ENCODE data around the gene UBE2E1. TPM values are rescaled to one million over a fixed set of nuclear protein-coding genes. Genes with fewer than 3 reads are reported as not detected.

Gene UBE2E1
- total RNA-seq, 6 experiments from 2014 or later = 75.6 to 93.8 (median 84.2) TPM

- Mint-ChIP-seq H3K27me3 (ENCODE audit: insufficient read depth) (no peaks in the 10 kb centered on the region), H3K4me1 (ENCODE audit: low read depth) (peaks cover 30% of the 10 kb centered on the region), H3K4me3 (no peak overlapping the region), H3K36me3 (ENCODE audit: low read depth) (peaks cover 43% of the 10 kb centered on the region), H3K9me3 (no peaks in the 10 kb centered on the region), H3K27ac (no peak overlapping the region)
- DNase-seq = no peak
- TF ChIP-seq CTCF (IDR thresholded peaks at IDR 0.05) = no peak
These were observed 10.1 kb downstream of the UBE2E1 start for GRCh38 chr3:23815879-23816278.

- Mint-ChIP-seq H3K27ac (no peak overlapping the region), H3K36me3 (ENCODE audit: low read depth) (peaks cover 37% of the 10 kb centered on the region), H3K9me3 (no peaks in the 10 kb centered on the region), H3K4me1 (ENCODE audit: low read depth) (peaks cover 30% of the 10 kb centered on the region), H3K4me3 (no peak overlapping the region), H3K27me3 (ENCODE audit: insufficient read depth) (no peaks in the 10 kb centered on the region; the same call in 1 of the 2 replicates)
- TF ChIP-seq CTCF (IDR thresholded peaks at IDR 0.05) = no peak
- DNase-seq = no peak
These were observed 11.0 kb downstream of the UBE2E1 start for GRCh38 chr3:23816721-23817120.

GRCh38 chr3:23817508-23818223 lies 11.9 kb downstream of the UBE2E1 start:
- no peak for DNase-seq
- no peak for TF ChIP-seq CTCF (IDR thresholded peaks at IDR 0.05)
- Mint-ChIP-seq H3K4me1 (ENCODE audit: low read depth) (peaks cover 26% of the 10 kb centered on the region), H3K27me3 (ENCODE audit: insufficient read depth) (no peaks in the 10 kb centered on the region; the same call in 1 of the 2 replicates), H3K4me3 (no peak overlapping the region), H3K27ac (no peak overlapping the region), H3K36me3 (ENCODE audit: low read depth) (peaks cover 27% of the 10 kb centered on the region), H3K9me3 (no peaks in the 10 kb centered on the region)

GRCh38 chr3:23819599-23820360 lies 14.0 kb downstream of the UBE2E1 start:
- Mint-ChIP-seq H3K36me3 (ENCODE audit: low read depth) (peaks cover 22% of the 10 kb centered on the region), H3K4me1 (ENCODE audit: low read depth) (peaks cover 35% of the 10 kb centered on the region), H3K9me3 (no peaks in the 10 kb centered on the region), H3K27me3 (ENCODE audit: insufficient read depth) (no peaks in the 10 kb centered on the region; the same call in 1 of the 2 replicates), H3K27ac (no peak overlapping the region), H3K4me3 (no peak overlapping the region)
- no peak for DNase-seq
- no peak for TF ChIP-seq CTCF (IDR thresholded peaks at IDR 0.05)

- H3K27me3 Mint-ChIP-seq (ENCODE audit: insufficient read depth) = no peaks in the 10 kb centered on the region; the same call in 1 of the 2 replicates
- no peaks in the 10 kb centered on the region for H3K9me3 Mint-ChIP-seq
- no peak overlapping the region for H3K27ac Mint-ChIP-seq
- no peak for DNase-seq
- peaks cover 41% of the 10 kb centered on the region for H3K4me1 Mint-ChIP-seq (ENCODE audit: low read depth)
- peaks cover 14% of the 10 kb centered on the region; the same call in 1 of the 2 replicates for H3K36me3 Mint-ChIP-seq (ENCODE audit: low read depth)
- no peak for TF ChIP-seq CTCF (IDR thresholded peaks at IDR 0.05)
- H3K4me3 Mint-ChIP-seq = no peak overlapping the region
These were observed 15.1 kb downstream of the UBE2E1 start for GRCh38 chr3:23820888-23821287.
